DMS53 treated with DMSO at 0.1 percent for 48 hours (cell line): Measurements from ENCODE around the gene HPN.
"Not testable (repeated sequence)": the region's sequence is repeated elsewhere in the genome, so short reads cannot be mapped to it uniquely, and the experiment has no call there.

Experiments
- DNase-seq: peaks from one replicate; lab custom pipeline; 2025; ENCODE audit not compliant: unreplicated experiment; lab: John Stamatoyannopoulos, UW

Gene HPN

DNA sequence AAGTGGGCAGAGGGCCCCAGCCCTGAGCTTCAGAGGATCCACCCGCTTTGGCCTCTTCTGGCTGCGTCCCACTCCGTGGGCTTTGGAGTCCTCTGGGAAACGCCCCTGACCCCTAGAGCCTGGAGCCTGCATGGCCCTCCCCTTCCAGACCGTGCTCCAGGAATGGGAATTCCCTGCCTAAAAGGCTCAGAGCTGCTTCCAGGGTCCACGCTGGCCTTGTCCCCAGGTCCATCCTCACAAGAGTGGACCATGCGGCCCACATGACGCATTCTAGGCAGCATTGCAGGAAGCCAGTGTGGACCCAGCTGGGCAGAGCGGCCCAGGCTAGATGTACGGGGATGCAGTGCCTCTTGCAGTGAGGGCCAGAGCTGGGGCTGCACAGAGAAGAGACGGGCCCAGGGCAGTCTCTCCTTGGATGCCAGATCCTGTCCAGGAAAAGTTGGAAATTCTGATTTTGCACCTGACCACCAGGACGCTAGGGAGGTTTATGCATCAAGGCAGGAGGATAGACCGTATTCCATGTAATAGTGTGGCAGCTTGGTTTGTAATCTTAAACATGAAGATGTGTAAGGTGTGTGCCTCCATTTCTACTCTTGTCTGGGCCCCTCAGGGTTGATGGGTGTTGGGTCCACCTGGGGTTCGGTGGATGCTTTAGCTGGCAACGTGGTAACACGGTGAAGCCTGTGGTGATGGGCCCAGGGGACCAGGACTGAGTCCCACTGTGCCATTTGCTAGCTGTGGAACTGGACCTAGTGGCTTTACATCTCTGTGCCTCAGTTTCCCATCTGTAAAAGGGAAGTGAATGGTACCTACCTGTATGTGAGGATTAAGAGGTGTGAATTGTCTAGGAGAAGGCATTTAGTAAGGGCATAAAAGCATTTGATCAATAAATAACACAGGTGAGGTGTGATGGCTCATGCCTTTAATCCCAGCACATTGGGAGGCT, 59.3 kb downstream of the HPN start:
- no peak for DNase-seq

DNA sequence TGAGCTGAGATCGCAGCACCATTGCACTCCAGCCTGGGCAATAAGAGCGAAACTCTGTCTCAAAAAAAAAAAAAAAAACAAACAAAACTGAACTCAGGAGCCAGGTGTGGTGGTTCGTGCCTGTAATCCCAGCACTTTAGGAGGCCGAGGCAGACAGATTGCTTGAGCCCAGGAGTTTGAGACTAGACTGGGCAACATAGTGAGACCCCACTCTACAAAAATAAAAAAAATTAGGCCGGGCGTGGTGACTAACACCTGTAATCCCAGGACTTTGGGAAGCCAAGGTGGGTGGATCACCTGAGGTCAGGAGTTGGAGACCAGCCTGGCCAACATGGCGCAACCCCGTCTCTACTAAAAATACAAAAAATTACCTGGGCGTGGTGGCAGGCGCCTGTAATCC, 60.4 kb downstream of the HPN start:
- DNase-seq: not testable (repeated sequence)

DNA sequence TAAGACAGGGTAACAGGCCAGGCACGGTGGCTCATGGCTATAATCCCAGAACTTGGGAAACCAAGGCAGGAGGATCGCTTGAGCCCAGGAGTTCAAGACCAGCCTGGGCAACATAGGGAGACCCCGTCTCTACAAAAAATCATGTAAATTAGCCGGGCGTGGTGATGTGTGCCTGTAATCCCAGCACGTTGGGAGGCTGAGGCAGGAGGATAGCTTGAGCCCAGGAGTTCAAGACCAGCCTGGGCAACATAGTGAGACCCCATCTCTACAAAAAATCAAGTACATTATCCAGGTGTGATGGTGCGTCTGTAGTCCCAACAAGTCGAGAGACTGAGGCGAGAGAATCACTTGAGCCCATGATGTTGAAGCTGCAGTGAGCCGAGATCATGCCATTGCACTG, 62.1 kb downstream of the HPN start:
- DNase-seq: not testable (repeated sequence)

DNA sequence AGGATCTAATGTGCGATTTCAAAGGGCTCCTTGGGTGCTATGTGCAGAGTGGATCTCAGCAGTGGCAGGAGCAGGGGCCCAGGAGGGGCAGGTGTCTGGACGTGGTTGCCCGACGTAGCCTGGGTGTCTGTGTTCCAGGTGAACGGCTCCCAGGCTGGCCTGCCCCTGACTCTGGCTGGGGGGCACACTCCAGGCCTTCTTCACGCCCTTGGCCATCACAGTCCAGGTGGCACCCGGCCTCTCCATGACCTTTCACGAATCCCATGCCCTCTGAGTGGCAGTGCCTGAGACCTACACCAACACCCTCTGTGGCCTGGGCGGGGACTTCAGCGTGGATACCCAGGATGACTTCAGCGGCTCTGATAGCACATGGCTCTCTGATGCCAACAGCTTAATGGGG, 62.8 kb downstream of the HPN start:
- no peak for DNase-seq

DNA sequence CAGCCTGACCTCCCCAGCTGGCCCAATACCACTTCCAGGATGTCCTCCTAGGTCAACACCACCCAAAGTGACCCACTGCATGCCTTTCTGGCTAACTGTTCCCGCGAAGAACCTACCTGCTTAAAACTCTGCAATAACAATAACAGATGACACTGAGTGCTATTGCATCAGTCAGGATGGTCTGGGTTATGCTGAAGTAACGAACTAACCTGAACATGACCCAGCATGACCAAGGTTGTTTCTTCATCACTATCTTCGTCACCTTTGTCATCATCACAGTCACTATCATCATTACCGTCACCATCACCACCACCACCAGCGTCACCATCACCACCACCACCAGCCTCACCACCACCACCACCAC, 63.5 kb downstream of the HPN start:
- no peak for DNase-seq

DNA sequence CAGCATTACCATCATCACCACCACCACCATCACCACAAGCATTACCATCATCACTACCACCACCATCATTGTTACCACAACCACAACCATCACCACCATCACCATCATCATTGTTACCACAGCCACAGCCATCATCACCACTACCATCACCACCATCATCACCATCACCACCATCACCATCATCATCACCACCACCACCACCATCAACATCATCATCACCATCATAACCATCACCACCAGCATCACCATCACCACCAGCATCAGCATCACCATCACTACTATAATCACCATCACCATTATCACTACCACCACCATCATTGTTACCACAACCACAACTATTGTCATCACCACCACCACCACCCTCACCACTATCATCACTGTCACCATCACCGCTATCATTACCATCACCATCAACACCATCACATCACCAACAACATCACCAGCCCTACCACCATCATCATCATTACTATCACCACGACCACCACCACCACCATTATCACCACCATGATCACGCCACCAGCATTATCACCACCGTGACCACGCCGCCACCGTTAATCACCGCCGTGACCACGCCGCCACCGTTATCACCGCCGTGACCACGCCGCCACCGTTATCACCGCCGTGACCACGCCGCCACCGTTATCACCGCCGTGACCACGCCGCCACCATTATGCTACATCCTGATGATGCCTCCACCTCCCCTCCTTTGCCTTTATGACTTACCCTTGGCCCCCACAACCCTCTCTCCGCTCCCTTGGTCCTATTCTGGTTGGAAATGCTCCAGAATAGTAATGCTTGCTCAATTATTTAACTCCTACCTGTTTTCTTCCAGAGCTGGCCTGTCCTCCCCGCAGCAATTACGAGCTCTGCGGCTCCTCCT, 64.1 kb downstream of the HPN start:
- no peak for DNase-seq

DNA sequence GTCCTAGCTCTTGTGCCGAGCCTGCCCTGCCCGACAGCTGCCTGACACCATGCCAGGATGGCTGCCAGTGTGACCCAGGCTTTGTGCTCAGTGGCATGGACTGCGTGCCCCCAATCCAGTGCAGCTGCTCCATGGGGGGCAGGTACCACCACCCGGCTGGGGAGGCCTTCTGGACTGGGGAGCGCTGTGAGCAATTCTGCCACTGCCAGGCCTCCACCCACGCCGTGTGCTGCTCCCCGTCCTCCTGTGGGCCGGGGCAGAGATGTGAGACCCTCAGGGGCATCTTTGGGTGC, 64.7 kb downstream of the HPN start:
- no peak for DNase-seq

DNA sequence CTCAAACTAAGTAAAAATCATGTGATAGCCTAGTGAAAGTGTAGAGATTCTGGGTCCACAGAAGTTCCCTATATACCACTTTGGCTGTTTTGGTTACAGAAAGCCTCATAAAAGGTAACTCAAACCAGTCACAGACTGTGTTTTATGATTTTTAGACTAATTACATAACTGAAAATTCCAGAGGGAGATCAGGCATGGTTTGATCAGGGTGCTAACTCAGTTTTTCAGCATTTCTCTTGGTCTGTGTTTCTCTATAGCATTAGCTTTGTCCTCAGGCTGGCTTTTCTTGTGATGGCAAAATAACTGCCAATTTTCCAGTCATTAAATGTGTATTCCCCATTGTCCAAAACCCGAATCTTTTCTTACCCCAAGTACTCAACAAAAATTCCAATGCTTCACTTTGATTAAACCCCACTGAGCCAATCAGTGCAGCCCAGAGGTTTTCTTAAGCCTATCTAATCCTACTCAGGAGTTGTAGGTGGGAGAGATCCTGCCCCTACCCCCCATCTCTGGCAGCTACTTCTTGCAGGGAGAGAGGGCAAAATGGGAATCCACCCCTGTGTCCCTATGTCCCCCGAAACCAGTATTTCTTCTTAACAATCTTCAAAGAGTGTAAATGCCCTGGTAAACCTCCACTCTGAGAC, 65.5 kb downstream of the HPN start:
- DNase-seq: no peak

DNA sequence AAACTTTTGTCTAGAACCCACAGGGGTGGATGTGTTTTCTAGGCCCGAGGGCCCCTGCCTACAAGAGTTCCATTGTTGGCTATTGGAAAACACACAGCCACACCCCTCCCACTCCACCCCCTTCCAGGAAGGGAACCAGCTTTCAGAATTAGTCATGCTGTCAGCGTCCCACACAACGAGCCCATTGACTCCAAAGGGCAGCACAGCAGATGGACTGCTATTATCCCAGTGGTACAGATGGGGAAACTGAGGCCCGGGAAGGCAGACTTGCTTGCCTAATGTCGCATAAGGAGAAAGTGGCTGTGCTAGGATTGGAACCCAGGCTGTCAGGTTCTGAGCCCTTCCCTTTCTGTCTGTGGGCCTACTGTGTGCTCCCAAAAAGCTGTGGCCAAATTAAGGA, 66.0 kb downstream of the HPN start:
- DNase-seq: no peak

DNA sequence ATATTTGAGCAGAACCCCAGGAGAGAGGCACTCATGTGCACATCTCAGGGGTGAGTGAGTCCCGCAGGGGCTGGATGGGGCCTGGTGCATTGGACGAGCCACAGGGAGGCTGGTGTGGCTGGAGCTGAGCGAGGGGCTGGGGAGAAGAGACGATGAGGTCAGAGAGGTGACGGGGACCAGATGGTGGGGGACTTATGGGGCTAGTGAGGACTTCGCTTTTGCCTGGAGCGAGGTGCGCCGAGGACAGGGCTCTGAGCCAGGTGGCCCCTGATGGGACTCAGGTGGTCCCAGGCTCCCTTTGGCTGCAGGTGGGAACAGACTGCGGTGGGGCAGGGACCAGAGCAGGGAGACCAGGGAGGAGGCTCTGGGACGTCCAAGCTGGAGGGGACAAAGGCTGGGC, 67.2 kb downstream of the HPN start:
- no peak for DNase-seq

DNA sequence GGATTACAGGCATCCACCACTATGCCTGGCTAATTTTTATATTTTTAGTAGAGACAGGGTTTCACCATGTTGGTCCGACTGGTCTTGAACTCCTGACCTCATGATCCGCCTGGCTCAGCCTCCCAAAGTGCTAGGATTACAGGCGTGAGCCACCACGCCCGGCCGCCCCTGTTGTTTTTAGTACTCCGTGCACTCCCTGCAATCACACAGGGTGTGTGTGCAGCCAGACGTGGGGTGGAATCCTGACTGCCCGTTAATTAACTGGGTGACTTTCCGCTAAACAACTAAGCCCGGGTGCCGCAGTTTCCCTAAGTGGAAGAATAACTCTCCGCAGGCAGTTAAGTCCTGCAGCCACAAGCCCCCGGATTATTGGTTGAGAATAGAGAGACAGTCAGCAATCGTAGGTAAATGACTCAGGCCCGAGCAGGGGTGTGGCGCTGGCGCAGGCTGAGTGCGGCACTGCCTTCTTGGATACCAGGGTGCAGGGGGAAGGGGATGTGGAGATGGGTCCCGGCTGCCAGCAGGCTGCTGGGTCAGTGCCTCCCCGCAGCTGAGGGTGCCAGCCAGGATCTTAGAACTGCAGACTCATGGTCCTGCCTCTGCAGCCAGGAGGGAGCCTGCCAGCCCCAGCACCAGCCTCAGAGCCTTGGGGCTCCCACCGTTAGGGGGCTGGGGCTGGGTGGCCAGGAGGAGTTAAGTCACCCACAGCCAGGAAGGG, 68.0 kb downstream of the HPN start:
- DNase-seq: no peak

DNA sequence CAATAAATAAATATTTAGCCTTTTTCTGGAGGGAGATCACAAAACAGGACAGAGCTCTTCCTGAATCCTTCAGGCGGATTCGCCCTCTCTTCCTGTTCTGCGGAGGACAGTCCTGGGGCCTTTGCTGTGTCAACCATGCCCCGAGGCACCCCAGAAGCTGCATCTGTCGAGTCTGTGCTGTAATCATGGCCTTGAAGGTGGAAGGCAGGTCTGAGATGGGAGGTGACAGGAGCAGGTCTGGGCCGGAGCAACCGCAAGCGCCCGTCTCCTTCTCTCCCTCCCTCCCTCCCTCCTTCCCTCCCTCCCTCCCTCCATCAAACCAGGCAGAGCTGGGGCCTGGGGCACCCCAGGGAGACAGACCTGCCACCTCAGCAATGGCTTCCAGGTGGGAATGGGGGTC, 69.5 kb downstream of the HPN start:
- DNase-seq: no peak

DNA sequence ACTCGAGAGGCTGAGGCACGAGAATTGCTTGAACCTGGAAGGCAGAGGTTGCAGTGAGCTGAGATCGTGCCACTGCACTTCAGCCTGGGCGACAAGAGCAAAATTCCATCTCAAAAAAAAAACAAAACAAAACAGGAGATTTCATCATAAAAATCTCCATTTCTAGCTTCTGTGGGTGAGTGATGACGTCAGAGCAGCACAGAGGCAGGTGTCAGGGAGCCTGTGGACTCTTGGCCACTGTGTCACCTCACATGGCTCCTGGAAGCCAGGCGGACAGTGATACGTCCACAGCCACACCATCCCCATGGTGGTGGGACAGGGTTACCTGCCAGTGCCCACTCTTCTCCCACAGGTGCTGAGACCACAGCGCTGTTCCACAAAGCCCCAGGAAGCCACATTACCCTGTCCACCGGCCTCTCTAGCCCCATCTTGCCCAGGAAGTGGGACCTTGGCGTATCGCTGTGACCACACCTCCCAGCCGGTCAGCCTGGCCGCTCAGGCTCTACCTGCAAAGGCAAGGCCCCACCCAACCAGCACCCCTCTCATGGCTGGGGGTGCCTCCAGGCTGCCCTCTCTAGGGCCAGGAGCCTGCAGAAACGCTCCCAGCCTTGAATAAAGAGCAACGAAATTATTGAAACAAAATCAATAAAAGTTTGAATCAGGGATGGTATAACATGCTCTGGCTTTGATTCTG, 71.6 kb downstream of the HPN start:
- DNase-seq: no peak

DNA sequence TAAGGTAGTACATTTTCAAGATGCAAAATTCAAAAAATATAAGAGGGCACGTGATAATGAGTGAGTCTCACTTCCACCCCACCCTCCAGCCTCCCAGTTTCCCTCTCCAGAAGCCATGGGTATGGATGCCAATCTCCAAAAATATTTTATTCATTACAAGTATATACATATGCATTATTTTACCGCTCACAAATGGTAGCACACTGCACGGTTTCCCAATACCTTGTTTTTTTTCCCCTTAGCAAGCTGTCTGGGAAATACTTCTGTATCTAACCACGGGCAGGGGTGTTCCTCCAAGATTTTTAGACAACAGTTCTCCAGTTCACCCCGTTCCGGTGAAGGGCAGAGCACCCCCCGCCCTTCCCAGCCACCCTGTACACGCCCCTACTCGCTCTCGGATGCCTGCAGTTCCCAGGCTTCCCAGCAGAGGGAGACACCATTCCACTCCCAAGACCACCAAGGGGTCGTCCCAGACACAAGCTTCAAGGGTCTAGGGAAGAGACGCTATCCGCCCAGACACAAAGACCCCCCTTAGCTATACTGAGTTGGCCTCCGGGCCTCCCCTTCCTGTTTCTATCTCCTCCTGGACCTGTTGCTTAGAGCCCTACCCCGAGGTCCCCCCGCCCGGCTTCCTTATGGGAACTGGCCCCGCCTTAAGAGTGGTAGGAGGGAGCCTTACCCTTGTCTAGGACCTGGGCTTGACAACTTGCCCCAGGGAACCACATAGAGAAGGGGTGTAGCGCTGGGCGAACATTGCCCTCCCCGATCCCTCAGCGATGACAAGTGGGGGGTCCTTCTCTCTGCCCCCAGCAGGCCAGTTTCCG, 73.0 kb downstream of the HPN start:
- peak; percentile 25 for DNase-seq

DNA sequence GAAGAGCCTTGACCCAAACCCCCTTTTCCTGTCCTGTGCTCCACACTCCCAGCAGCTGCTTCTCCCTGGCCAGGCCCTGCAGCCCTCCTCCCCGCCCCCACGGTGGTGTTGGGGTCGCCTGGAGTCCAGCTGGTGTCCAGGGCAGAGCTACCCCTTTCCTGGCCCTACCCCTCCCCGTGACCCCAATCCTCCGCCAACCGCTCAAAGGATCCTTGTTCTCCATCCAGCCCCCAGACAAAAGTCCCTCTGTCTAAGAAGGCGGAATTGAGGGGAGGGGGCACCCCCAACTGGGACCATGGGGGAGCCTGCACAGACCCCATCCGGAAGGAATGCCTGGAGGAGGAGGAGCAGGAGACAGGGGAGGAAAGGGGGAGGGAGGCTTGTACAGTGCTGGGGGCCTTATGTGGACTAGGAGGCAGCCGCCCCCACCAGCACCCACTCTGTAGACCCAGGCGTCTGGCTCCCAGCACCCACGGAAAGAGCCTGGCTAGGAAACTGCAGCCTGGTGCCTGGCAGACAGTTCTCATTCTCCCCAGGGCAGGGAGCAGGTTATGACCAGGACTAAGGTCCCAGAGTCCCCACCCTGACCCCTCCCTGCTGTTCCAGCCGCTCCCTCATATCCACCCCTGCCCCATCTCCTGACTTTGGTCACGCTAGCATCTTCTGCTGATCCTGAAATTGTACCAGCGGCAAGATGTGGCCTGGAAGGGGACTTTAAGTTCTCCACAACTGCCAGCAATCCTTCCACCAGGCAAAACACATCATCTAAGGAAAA, 73.8 kb downstream of the HPN start, which contains the start of gene FXYD3:
Gene FXYD3, plus strand, starts transcription at position 647 of the 775 bp plus-strand sequence. CDS start 3,554 bp downstream, outside the sequence.
- no peak for DNase-seq
